Measurements from ENCODE around the gene JAML. TPM values are rescaled to one million over a fixed set of nuclear protein-coding genes. Genes with fewer than 3 reads are reported as not detected.

The JAML gene
- total RNA-seq, 6 donors from 2014 or later, result 33.0 to 105 (median 49.5) TPM

DNA sequence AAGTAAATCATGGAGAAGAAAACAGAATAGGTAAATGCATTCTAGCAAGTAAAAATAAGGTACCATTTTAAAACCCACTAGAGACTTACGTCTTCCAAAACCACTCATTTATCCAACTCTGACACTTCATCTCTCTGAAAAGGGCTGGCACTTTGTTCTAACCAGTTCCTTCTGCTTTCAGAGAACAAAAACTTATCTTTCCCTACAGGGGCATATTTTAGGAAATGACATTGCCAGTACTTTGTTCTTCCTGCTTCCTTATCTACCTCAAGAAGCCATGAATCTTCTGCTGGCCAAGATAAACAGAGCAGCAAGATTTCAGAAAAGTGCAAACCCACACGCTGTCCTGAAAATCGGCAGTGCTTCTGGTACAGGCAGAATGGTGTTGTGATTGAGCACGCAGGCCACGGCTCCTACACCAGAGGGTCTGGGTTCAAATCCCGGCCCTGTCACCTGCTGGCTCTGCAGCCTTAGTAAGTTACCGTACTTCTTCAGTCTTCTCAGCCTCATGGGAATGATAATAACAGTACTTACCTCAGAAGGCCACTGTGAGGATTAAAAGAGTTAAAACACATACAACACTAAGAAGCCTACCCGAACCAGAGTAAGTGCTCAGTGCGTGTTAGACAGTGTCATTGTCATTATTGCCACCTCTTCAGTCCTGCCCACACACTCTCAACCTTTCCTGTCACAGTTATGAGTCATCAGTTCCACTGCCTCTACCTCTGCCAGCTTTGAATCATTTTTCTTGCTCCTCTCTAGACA, 16.4 kb upstream of the JAML start:
- H3K9me3 ChIP-seq, result no peaks in the 10 kb centered on the region
- TF ChIP-seq, protein P1, sequence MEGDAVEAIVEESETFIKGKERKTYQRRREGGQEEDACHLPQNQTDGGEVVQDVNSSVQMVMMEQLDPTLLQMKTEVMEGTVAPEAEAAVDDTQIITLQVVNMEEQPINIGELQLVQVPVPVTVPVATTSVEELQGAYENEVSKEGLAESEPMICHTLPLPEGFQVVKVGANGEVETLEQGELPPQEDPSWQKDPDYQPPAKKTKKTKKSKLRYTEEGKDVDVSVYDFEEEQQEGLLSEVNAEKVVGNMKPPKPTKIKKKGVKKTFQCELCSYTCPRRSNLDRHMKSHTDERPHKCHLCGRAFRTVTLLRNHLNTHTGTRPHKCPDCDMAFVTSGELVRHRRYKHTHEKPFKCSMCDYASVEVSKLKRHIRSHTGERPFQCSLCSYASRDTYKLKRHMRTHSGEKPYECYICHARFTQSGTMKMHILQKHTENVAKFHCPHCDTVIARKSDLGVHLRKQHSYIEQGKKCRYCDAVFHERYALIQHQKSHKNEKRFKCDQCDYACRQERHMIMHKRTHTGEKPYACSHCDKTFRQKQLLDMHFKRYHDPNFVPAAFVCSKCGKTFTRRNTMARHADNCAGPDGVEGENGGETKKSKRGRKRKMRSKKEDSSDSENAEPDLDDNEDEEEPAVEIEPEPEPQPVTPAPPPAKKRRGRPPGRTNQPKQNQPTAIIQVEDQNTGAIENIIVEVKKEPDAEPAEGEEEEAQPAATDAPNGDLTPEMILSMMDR (IDR thresholded peaks at IDR 0.05), result no peak
- TF ChIP-seq POLR2AphosphoS5 (IDR thresholded peaks at IDR 0.05) (peak; percentile 64 to 91), EP300 (IDR thresholded peaks at IDR 0.05) (peak; percentile 54 to 96 (median 64)), POLR2A (IDR thresholded peaks at IDR 0.05) (peak in 1 of 4 donors; percentile 55)
- peak overlapping the region; percentile 79 to 93 (median 88) for H3K27ac ChIP-seq
- no peaks in the 10 kb centered on the region for H3K36me3 ChIP-seq
- H3K27me3 ChIP-seq, result no peaks in the 10 kb centered on the region
- no peak overlapping the region for H3K4me3 ChIP-seq
- 12 to 25% methylated on average over 7 to 9 of the region's 9 CpGs for WGBS, 2 donors
- ATAC-seq (ENCODE audit: low FRiP score in 2 of 2) (peak; percentile 66 to 91), DNase-seq (peak in 1 of 2 donors; percentile 66)
- H3K4me1 ChIP-seq, result peaks cover 44 to 60% (median 44%) of the 10 kb centered on the region in 4 donors

- Histone ChIP-seq H3K27ac (peak overlapping the region; percentile 79 to 93 (median 88)), H3K4me1 (peaks cover 44 to 60% (median 44%) of the 10 kb centered on the region in 4 donors), H3K27me3 (no peaks in the 10 kb centered on the region), H3K4me3 (no peak overlapping the region), H3K9me3 (no peaks in the 10 kb centered on the region), H3K36me3 (peaks cover 0 to 3% (median 0%) of the 10 kb centered on the region in 4 donors)
- 44 to 47% methylated on average over 5 of the region's 5 CpGs for WGBS, 2 donors
- DNase-seq, result no peak
- TF ChIP-seq POLR2AphosphoS5 (IDR thresholded peaks at IDR 0.05) (no peak), POLR2A (IDR thresholded peaks at IDR 0.05) (no peak), EP300 (IDR thresholded peaks at IDR 0.05) (no peak)
- TF ChIP-seq, protein P1 (IDR thresholded peaks at IDR 0.05), result no peak
- ATAC-seq (ENCODE audit: low FRiP score in 2 of 2), result no peak
Measured at GRCh38 chr11:118239509-118240205, 14.8 kb upstream of the JAML start.

DNA sequence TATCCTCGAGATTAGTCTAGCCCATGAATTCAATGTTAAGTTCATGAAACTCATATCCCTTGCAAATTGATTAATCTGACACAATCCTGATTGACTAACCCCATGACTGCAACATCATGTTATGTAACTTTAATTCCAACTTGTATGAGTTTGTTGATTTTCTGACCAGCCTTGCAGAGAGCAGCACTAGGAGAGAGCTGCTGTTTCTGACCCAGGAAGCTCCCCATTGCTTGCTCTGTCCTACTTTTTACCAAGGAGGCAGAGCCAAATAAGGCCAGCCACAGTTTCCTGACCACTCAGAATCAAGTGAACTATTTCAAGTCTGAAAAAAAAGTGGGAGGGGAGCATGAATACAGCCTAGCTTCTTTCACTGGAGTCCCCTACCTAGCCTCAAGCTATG, 14.1 kb upstream of the JAML start:
- DNase-seq (peak in 1 of 2 donors; percentile 61), ATAC-seq (ENCODE audit: low FRiP score in 2 of 2) (no peak)
- Histone ChIP-seq H3K9me3 (no peaks in the 10 kb centered on the region), H3K27ac (peak overlapping the region; percentile 79 to 93 (median 88)), H3K27me3 (no peaks in the 10 kb centered on the region), H3K4me1 (peaks cover 44 to 60% (median 44%) of the 10 kb centered on the region in 4 donors), H3K4me3 (no peak overlapping the region), H3K36me3 (peaks cover 0 to 3% (median 0%) of the 10 kb centered on the region in 4 donors)
- no peak for TF ChIP-seq POLR2A (IDR thresholded peaks at IDR 0.05)
- TF ChIP-seq, protein P1 (IDR thresholded peaks at IDR 0.05), result no peak
- no peak for TF ChIP-seq EP300 (IDR thresholded peaks at IDR 0.05)
- TF ChIP-seq POLR2AphosphoS5 (IDR thresholded peaks at IDR 0.05), result no peak
- 61 to 88% methylated on average over 1 of the region's 1 CpG for WGBS, 2 donors

DNA sequence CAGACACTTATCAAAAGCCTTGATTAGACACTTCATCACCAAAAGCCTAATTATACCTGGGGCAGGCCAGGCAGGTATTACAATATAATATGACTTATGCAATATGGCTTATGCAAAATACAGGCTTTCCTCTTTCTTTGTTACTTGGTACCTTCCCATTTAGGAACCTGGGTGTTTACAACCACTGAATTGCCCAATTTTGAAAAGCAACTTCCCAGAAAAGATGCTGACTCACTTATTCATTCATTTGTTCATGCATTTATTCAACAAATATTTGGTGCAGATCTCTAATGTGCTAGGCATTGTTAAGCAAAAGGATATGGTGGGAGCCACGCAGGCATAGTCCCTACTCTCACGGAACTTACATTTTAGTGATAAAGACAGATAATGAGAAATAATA, 13.6 kb upstream of the JAML start:
- ATAC-seq (ENCODE audit: low FRiP score in 2 of 2), result no peak
- WGBS, 2 donors, result 85 to 86% methylated on average over 2 of the region's 2 CpGs
- H3K9me3 ChIP-seq, result no peaks in the 10 kb centered on the region
- TF ChIP-seq, protein P1 (IDR thresholded peaks at IDR 0.05), result no peak
- TF ChIP-seq POLR2AphosphoS5 (IDR thresholded peaks at IDR 0.05), result peak in 1 of 2 donors; percentile 51
- DNase-seq, result no peak
- H3K36me3 ChIP-seq, result peaks cover 0 to 3% (median 0%) of the 10 kb centered on the region in 4 donors
- peaks cover 44 to 60% (median 44%) of the 10 kb centered on the region in 4 donors for H3K4me1 ChIP-seq
- H3K27ac ChIP-seq, result peak overlapping the region; percentile 79 to 93 (median 88)
- no peaks in the 10 kb centered on the region for H3K27me3 ChIP-seq
- no peak overlapping the region for H3K4me3 ChIP-seq
